ENCODE measurements around the gene SYNDIG1L. TPM values are rescaled to one million over a fixed set of nuclear protein-coding genes. Genes with fewer than 3 reads are reported as not detected.

Gene SYNDIG1L
- total RNA-seq, 1 experiment from 2014 or later = not detected

DNA sequence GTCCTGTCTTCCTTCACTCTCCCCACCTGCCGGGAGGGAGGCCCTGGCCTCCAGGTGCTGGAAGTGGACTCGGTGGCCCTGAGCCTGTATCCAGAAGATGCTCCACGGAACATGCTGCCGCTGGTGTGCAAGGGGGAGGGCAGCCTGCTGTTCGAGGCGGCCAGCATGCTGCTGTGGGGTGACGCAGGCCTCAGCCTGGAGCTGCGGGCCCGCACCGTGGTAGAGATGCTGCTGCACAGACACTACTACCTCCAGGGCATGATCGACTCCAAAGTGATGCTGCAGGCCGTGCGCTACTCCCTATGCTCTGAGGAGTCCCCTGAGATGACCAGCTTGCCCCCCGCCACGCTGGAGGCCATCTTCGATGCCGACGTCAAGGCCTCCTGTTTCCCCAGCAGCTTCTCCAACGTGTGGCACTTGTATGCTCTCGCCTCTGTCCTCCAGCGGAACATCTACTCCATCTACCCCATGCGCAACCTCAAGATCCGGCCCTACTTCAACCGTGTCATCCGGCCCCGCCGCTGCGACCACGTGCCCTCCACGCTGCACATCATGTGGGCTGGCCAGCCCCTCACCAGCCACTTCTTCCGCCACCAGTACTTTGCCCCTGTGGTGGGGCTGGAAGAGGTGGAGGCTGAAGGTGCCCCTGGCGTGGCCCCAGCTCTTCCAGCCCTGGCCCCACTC lies 69.0 kb downstream of the SYNDIG1L start:
- H3K27ac ChIP-seq = no peak overlapping the region
- no peak for DNase-seq (ENCODE audit: low read depth in 1 of 2, low spot score in 2 of 2)
- no peaks in the 10 kb centered on the region for H3K9me3 ChIP-seq (replicated peaks)

More for the DNA sequence above, 69.0 kb downstream of the SYNDIG1L start:
- peaks cover 3% of the 10 kb centered on the region; the same call in 1 of the 2 replicates for H3K27me3 ChIP-seq (replicated peaks)
- no peak overlapping the region for H3K4me3 ChIP-seq
- H3K4me1 ChIP-seq (replicated peaks) = no peaks in the 10 kb centered on the region
- H3K36me3 ChIP-seq = no peaks in the 10 kb centered on the region

Other genes starting within 250 kb of the SYNDIG1L start
- gene VSX2, start 186.8 kb downstream of the SYNDIG1L start, total RNA-seq (2014; rRNA removed; shearing (Covaris generic)) = not detected in 2 replicates
- gene ABCD4, start 123.3 kb downstream of the SYNDIG1L start, total RNA-seq (2014; rRNA removed; shearing (Covaris generic)) = 11.1 and 12.3 TPM in 2 replicates
- not detected in 2 replicates for gene VRTN, start 77.7 kb downstream of the SYNDIG1L start, total RNA-seq (2014; rRNA removed; shearing (Covaris generic))
- 110 and 139 TPM in 2 replicates for gene NPC2, start 67.1 kb upstream of the SYNDIG1L start, total RNA-seq (2014; rRNA removed; shearing (Covaris generic))
- 9.2 and 29.5 TPM in 2 replicates for gene ISCA2, start 67.6 kb upstream of the SYNDIG1L start, total RNA-seq (2014; rRNA removed; shearing (Covaris generic))
- 1.3 and 2.2 TPM in 2 replicates for gene LTBP2, start 186.0 kb upstream of the SYNDIG1L start, total RNA-seq (2014; rRNA removed; shearing (Covaris generic))

Measured in SJSA1 (cell line).